ENCODE data around the gene HLA-DRB5.
"Not testable (repeated sequence)": the region's sequence is repeated elsewhere in the genome, so short reads cannot be mapped to it uniquely, and the experiment has no call there.

Gene HLA-DRB5

GRCh38 chr6:32492351-32492750, 37.7 kb downstream of the HLA-DRB5 start:
- Histone ChIP-seq H3K27me3 (ENCODE audit: control insufficient read depth, insufficient read depth, low read length) (no peaks in the 10 kb centered on the region), H3K9ac (ENCODE audit: low read length) (no peak overlapping the region), H3K27ac (ENCODE audit: low read length) (no peak overlapping the region), H3K9me3 (ENCODE audit: control insufficient read depth, low read depth, low read length) (no peaks in the 10 kb centered on the region), H3K4me1 (ENCODE audit: control insufficient read depth, low read depth, low read length) (no peaks in the 10 kb centered on the region), H3K36me3 (ENCODE audit: control insufficient read depth, low read depth, low read length) (no peaks in the 10 kb centered on the region), H3K4me3 (ENCODE audit: low read length) (no peak overlapping the region)

DNA sequence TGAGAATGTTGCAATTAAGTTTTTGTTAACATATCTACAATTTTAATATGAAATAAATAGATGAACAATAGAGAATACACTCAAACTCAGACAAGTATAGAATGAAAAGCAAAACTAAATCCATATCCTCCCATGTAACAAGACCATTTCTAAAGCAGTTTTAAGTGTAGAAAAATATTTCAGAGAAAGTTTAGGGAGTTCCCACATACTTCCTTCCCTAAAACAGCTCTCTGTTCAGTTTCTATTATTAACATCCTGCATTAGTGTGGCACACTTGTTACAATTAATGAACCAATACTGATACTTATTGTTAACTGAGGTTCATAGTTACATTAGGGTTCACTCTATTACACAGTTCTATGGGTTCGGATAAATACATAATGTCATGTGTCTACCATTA, 38.4 kb downstream of the HLA-DRB5 start:
- Histone ChIP-seq H3K9me3 (ENCODE audit: control insufficient read depth, low read depth, low read length) (no peaks in the 10 kb centered on the region), H3K4me3 (ENCODE audit: low read length) (no peak overlapping the region), H3K9ac (ENCODE audit: low read length) (no peak overlapping the region), H3K27me3 (ENCODE audit: control insufficient read depth, insufficient read depth, low read length) (no peaks in the 10 kb centered on the region), H3K36me3 (ENCODE audit: control insufficient read depth, low read depth, low read length) (no peaks in the 10 kb centered on the region), H3K4me1 (ENCODE audit: control insufficient read depth, low read depth, low read length) (no peaks in the 10 kb centered on the region), H3K27ac (ENCODE audit: low read length) (no peak overlapping the region)

- Histone ChIP-seq H3K9me3 (ENCODE audit: control insufficient read depth, low read depth, low read length) (no peaks in the 10 kb centered on the region), H3K27ac (ENCODE audit: low read length) (no peak overlapping the region), H3K27me3 (ENCODE audit: control insufficient read depth, insufficient read depth, low read length) (no peaks in the 10 kb centered on the region), H3K9ac (ENCODE audit: low read length) (no peak overlapping the region), H3K4me1 (ENCODE audit: control insufficient read depth, low read depth, low read length) (no peaks in the 10 kb centered on the region), H3K36me3 (ENCODE audit: control insufficient read depth, low read depth, low read length) (no peaks in the 10 kb centered on the region), H3K4me3 (ENCODE audit: low read length) (no peak overlapping the region)
Measured at GRCh38 chr6:32488083-32488482, 42.0 kb downstream of the HLA-DRB5 start.

DNA sequence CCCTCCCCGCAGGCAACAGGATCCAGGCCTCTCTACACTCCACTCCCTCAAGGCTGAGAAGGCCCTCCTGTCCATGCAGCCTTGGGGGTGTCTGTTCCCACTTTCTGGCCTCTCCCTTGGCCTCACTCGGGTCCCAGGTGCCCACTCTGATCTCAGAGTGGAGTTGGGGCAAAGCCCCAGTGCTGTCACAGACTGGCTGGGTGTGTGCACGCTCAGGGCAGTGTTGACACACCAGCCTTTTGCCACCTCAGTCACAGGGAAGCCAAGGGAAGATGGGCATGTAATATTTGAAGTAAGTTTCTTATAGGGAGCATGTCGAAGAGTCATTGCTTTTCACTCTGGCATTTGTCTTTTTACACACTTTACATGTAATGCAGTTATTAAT, 45.5 kb downstream of the HLA-DRB5 start:
- H3K4me3 ChIP-seq (ENCODE audit: low read length) = no peak overlapping the region
- H3K9me3 ChIP-seq (ENCODE audit: control insufficient read depth, low read depth, low read length) = no peaks in the 10 kb centered on the region
- no peak overlapping the region for H3K27ac ChIP-seq (ENCODE audit: low read length)
- no peaks in the 10 kb centered on the region for H3K36me3 ChIP-seq (ENCODE audit: control insufficient read depth, low read depth, low read length)
- no peaks in the 10 kb centered on the region for H3K4me1 ChIP-seq (ENCODE audit: control insufficient read depth, low read depth, low read length)
- no peak overlapping the region for H3K9ac ChIP-seq (ENCODE audit: low read length)
- no peaks in the 10 kb centered on the region for H3K27me3 ChIP-seq (ENCODE audit: control insufficient read depth, insufficient read depth, low read length)

DNA sequence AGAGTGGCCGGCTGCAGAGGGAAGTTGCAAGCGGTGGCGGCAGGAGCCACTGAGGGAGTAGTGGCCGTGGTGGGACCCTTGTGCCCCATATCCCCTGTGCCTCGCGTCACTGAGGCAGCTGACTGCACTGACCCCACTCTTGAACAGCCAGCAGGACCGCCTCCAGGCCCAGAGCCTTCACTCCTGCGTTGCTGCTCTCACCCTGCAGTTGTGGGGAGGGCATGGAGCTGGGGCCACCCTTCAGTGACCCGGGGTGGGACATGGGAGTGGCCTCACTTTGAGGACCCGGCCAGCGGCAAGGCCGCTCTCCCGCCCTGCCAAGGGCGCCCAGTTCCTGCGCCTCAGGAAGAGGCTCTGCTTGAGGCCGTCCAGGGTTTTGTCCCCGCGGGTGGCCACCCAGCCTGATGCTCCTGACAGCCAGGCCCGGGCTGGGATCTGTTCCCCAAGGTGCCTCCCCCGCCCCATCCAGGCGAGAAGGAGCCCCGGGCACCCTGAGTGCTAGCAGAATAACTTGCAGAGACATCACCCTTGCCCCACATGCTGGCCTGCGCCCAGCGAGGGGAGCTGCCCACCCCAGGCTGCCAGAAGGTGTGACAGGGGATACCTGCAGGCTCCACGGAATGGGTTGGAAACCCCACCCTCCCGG, 46.0 kb downstream of the HLA-DRB5 start:
- no peaks in the 10 kb centered on the region for H3K9me3 ChIP-seq (ENCODE audit: control insufficient read depth, low read depth, low read length)
- no peaks in the 10 kb centered on the region for H3K36me3 ChIP-seq (ENCODE audit: control insufficient read depth, low read depth, low read length)
- H3K27ac ChIP-seq (ENCODE audit: low read length) = no peak overlapping the region
- H3K4me3 ChIP-seq (ENCODE audit: low read length) = no peak overlapping the region
- H3K9ac ChIP-seq (ENCODE audit: low read length) = no peak overlapping the region
- H3K4me1 ChIP-seq (ENCODE audit: control insufficient read depth, low read depth, low read length) = no peaks in the 10 kb centered on the region
- H3K27me3 ChIP-seq (ENCODE audit: control insufficient read depth, insufficient read depth, low read length) = no peaks in the 10 kb centered on the region

DNA sequence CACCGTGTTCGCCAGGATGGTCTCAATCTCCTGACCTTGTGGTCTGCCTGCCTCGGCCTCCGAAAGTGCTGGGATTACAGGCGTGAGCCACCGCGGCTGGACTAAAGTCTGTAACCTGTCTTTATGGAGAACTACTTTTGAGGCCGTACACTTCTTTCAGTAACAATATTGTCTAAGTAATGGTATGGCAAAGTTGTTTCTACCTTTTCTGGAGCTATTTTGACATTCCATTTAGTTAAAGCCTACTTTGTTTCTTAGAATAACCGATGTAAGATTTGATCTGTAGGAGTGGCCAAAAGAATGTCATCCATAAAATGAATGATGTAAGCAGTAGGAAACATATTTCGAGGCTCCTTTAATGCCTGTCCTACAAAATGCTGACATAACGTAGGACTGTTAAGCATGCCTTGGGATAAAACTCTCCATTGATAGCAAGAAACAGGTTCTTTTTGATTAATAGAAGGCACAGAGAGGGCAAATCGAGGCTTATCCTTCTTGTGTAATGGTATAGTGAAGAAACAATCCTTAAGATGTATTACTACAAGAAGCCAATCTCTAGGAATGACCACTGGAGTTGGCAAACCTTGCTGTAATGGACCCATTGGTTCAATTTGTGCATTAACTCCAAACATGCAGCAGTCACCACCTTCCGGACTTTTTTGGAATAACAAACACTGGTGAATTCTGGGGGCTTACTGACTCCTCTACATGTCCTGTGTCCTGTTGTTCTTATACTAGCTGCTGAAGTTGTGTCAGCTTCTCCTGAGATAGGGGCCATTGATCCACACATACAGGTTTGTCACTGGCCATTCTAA, 54.5 kb downstream of the HLA-DRB5 start:
- no peaks in the 10 kb centered on the region for H3K9me3 ChIP-seq (ENCODE audit: control insufficient read depth, low read depth, low read length)
- no peak overlapping the region for H3K4me3 ChIP-seq (ENCODE audit: low read length)
- no peak overlapping the region for H3K9ac ChIP-seq (ENCODE audit: low read length)
- no peaks in the 10 kb centered on the region for H3K4me1 ChIP-seq (ENCODE audit: control insufficient read depth, low read depth, low read length)
- no peak overlapping the region for H3K27ac ChIP-seq (ENCODE audit: low read length)
- H3K27me3 ChIP-seq (ENCODE audit: control insufficient read depth, insufficient read depth, low read length) = no peaks in the 10 kb centered on the region
- no peaks in the 10 kb centered on the region for H3K36me3 ChIP-seq (ENCODE audit: control insufficient read depth, low read depth, low read length)

DNA sequence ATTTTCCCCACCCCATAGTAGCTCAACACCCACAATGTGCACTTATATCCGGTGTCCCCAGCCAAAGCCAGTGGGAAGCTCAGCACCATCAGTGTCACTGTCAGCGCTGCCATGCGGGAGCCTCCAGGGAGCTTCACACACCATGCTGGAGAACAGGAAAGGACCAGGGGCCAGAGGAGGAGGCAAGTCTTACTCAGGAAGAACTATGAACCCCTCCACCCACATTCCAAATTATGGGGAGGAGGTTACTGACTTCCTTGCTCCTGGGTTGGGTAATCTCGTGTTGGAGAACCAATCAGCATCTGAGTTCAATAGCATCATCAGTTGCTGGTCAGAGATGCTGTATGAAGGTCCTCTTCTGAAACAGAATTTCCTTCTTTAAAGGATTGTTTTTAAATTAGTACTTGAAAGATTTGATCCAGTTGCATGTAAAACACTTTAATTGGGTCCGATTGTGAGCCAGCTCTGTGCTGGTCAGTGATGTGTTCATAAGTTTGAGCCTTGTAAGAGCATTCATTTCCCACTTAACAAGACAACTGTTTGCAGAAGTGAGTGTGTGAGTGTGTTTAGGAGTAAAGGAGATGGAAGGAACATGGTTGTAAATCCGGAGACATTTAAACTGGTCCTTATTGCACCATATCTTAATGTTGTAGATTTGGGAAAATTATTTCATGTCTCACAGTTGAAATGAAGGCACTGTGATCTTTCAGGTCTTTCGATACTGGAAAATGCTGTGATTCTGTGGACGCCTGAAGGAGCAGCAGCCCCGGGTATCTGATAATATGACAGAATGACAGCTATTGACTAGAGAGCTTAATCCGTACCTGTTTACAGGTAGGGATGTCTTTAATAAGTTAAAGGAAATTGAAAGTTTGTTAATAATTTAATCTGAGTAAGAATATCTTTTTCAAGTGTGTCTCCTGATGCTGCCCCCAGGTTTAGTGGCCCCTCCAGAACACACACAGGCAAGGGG, 56.4 kb downstream of the HLA-DRB5 start:
- H3K27me3 ChIP-seq (ENCODE audit: control insufficient read depth, insufficient read depth, low read length); H3K9me3 ChIP-seq (ENCODE audit: control insufficient read depth, low read depth, low read length); H3K4me3 ChIP-seq (ENCODE audit: low read length); H3K36me3 ChIP-seq (ENCODE audit: control insufficient read depth, low read depth, low read length); H3K9ac ChIP-seq (ENCODE audit: low read length); H3K27ac ChIP-seq (ENCODE audit: low read length); H3K4me1 ChIP-seq (ENCODE audit: control insufficient read depth, low read depth, low read length): not testable (repeated sequence)

DNA sequence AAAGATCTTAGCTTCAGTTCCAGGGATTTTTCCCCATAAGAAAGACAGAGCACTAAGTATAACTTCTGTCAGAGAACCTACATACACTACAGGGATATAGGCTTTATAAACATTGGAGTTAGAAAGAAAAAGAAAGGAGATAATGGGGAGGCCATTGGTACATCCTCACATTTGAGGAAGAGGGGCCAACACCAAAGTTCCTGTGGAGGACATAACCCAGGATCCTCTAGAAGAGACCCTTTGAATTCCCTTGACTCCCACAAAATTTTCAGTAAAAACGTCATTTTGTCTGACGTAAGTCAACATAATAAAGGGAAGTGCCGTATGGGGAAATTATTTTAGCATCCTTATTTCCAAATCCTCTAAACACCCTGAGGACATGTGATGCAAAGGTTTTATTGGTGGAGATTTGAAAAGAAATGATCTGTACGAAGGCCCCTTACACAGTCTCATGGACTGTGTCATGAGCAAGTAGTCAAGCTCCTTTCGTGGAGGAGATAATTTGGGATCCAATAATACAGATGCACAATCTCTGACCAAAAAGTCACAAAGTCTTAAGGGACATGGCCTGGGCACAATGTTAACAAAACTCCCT, 57.2 kb downstream of the HLA-DRB5 start:
- H3K9me3 ChIP-seq (ENCODE audit: control insufficient read depth, low read depth, low read length) = no peaks in the 10 kb centered on the region
- no peaks in the 10 kb centered on the region for H3K36me3 ChIP-seq (ENCODE audit: control insufficient read depth, low read depth, low read length)
- H3K4me1 ChIP-seq (ENCODE audit: control insufficient read depth, low read depth, low read length) = no peaks in the 10 kb centered on the region
- H3K27me3 ChIP-seq (ENCODE audit: control insufficient read depth, insufficient read depth, low read length) = no peaks in the 10 kb centered on the region
- H3K4me3 ChIP-seq (ENCODE audit: low read length) = no peak overlapping the region
- no peak overlapping the region for H3K9ac ChIP-seq (ENCODE audit: low read length)
- H3K27ac ChIP-seq (ENCODE audit: low read length) = no peak overlapping the region

GRCh38 chr6:32467743-32468503, 62.2 kb downstream of the HLA-DRB5 start:
- H3K27me3 ChIP-seq (ENCODE audit: control insufficient read depth, insufficient read depth, low read length); H3K9ac ChIP-seq (ENCODE audit: low read length); H3K4me3 ChIP-seq (ENCODE audit: low read length); H3K36me3 ChIP-seq (ENCODE audit: control insufficient read depth, low read depth, low read length); H3K4me1 ChIP-seq (ENCODE audit: control insufficient read depth, low read depth, low read length); H3K9me3 ChIP-seq (ENCODE audit: control insufficient read depth, low read depth, low read length); H3K27ac ChIP-seq (ENCODE audit: low read length): not testable (repeated sequence)
